GM12875 (cell line): ENCODE measurements around the gene NPTX2.

Experiments
- H3K4me3 ChIP-seq: one replicate; pipeline ENCODE4 v1.5.1; 2011; ENCODE audit warnings: low read depth, low read length, control low read depth
- TF ChIP-seq, protein P1 (sequence below): IDR thresholded peaks from 2 replicates; pipeline ENCODE4 v1.5.1; 2011; ENCODE audit warnings: low read depth, mild to moderate bottlenecking, control low read depth, inconsistent platforms, low read length, moderate library complexity, borderline replicate concordance; ENCODE audit not compliant: insufficient read depth

Gene NPTX2

DNA sequence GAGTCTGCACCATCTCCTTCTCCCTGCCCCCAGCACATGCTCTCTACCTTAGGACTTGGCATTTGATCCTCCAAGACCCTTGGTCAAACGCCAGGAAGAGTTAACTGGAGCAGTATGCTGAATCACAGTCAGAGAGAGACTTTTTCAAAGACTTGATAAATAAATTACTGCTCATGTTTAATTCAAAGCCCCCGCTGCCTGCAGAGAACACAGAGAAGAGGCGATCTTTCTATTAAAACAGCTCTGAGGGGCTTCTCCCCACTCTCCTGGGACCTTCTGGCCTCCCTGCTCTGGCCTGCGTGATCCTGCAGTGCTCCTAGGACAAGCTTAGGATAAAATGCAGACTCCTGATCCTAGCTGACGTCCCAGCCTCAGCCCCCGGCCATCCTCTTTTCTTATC, 47.8 kb downstream of the NPTX2 start:
- TF ChIP-seq, protein P1, sequence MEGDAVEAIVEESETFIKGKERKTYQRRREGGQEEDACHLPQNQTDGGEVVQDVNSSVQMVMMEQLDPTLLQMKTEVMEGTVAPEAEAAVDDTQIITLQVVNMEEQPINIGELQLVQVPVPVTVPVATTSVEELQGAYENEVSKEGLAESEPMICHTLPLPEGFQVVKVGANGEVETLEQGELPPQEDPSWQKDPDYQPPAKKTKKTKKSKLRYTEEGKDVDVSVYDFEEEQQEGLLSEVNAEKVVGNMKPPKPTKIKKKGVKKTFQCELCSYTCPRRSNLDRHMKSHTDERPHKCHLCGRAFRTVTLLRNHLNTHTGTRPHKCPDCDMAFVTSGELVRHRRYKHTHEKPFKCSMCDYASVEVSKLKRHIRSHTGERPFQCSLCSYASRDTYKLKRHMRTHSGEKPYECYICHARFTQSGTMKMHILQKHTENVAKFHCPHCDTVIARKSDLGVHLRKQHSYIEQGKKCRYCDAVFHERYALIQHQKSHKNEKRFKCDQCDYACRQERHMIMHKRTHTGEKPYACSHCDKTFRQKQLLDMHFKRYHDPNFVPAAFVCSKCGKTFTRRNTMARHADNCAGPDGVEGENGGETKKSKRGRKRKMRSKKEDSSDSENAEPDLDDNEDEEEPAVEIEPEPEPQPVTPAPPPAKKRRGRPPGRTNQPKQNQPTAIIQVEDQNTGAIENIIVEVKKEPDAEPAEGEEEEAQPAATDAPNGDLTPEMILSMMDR = no peak
- H3K4me3 ChIP-seq = no peak overlapping the region

DNA sequence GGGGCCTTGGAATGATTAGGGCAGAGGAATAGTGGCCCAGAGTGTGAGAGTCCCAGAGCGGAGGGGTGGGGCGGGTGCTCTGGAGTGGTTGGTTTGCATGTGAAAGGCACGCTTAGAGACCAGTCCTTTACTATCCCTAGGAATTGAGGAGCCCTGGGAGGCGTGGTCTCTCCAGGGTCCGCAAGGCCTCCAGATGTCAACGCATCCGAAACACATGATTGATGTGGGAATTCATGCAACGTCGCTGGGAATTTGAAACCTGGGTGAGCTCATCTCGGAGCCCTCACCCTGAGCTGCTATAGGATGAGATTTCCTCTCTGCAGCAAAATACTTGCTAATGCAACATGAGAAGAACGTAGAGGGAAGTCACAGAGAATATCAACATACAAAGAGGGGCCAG, 51.2 kb downstream of the NPTX2 start:
- no peak overlapping the region for H3K4me3 ChIP-seq
- TF ChIP-seq, protein P1 = no peak

DNA sequence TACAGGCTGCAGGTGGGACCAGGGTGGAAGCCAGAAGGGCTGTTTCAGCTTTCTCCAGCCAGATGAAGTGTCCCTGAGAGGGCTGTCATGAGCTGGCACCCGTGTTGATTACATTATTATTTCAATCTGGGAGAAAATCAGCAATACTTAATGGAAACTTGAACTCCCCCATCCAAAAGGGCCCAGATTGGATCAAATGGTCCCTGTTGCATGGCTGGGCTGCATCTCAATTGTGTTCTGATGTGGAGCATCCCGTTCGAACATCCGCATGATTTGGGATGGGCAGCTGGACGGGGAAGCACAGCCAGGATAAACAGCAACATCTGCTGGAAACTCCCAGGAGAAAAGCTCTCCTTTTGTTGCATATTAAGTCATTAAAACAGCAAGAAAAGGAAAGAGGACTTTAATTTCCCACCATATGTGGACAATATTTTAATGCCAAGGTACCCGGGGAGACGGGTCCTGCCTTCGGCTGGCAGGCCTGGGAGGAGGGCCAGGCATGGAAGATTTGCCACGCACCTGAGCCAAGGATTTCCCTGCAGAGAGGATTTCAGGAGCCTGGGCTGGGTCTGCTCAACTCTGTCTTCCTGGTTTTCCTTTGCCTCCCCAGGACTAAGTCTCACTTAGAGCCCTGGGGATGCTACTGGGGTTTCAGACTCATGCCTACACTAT, 52.4 kb downstream of the NPTX2 start:
- TF ChIP-seq, protein P1 = no peak
- H3K4me3 ChIP-seq = no peak overlapping the region

DNA sequence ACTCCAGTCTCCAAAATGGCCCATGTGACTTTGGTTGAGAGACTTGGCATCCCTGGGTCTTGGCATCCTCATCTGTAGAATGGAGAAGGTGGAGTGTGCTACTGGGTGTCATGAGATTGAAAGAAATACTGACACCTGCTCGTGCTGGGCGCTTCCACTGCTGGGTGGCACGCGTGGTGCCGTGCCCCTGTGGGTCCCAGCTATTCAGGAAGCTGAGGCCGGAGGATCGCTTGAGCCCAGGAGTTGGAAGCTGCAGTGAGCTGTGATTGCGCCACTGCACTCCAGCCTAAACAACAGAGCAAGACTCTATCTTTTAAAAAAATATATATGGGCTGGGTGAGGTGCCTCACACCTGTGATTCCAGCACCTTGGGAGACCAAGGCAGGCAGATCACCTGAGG, 53.1 kb downstream of the NPTX2 start:
- H3K4me3 ChIP-seq = no peak overlapping the region
- TF ChIP-seq, protein P1 = no peak

DNA sequence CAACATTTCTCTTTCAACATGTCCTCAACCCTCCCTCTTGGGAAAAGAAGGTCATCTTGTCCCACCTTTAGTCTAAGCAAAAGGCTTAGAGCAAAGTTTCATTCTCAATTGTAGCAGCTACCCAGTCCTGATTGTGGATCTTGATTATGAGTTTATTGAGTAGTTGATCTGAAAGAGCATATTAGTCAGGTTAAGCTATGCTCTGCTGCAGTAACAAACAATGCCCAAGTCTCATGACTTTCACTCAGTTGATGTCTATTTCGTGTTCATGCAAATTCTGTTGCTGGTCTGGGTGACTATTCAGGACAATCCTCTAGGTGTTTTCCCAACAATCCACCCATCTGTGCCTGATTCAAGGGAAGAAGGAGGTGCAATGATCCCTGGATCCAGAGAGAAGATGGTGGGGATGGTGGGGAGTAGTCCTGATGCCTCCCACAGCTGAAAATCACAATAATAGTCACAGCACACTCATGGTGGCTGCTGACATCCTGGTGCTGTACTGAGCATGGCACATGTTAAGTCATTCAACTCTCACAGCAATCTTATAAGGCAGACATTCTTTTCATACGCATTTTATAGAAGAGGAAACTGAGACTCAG, 54.7 kb downstream of the NPTX2 start:
- TF ChIP-seq, protein P1 = no peak

DNA sequence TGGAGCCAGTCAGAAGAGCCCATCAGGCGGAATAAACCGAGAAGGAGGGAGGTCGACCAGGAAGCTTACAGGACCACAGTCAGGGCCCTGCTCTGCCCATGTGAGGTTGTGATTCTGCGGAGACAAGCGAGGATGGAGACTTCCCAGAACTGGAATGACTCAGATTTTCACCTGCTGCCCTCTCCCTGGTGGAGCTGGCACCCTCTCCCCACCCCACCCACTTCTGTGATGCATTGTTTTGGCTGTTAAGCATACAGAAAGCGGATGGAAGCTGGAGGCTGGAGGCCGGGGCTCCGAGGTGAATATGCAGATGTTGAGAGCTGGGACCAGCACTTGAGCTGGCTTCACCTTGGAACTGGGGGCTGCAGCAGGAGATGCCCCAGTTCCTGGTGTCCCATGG, 57.4 kb downstream of the NPTX2 start:
- H3K4me3 ChIP-seq = no peak overlapping the region
- TF ChIP-seq, protein P1 = no peak

More for the DNA sequence above, 54.7 kb downstream of the NPTX2 start:
- H3K4me3 ChIP-seq = no peak overlapping the region

DNA sequence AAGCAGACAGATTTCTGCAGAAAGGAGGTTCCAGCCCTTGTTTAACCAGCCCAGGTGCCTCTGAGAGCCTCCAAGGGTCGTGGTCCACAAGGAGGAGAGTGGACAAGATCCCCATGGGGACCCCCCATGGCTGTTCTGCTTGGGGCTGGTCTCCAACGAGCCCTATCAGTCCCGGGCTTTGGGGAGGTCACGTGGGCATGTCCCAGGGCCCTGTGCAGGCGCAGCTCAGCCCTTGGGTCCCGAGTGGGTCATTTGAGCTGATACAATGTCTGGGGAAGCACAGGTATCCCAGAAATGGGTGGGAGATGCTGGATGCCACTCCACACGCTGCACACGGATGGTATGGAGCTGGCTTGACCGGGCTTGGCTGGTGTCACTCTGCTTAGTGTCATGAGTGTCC, 57.8 kb downstream of the NPTX2 start:
- TF ChIP-seq, protein P1 = no peak
- no peak overlapping the region for H3K4me3 ChIP-seq
